Inferior parietal cortex (tissue), 1 donor: Measurements from ENCODE around the gene SULT1C2.
"Not testable (repeated sequence)": the region's sequence is repeated elsewhere in the genome, so short reads cannot be mapped to it uniquely, and the experiment has no call there.

Source experiments
- DNase-seq: peaks from one replicate; pipeline ENCODE4 v3.0.0-alpha.2; 2016; ENCODE audit errors: extremely low spot score

The SULT1C2 gene

GRCh38 chr2:108351889-108352288, 63.2 kb downstream of the SULT1C2 start:
- DNase-seq = no peak

GRCh38 chr2:108354136-108354535, 65.4 kb downstream of the SULT1C2 start:
- DNase-seq = no peak

GRCh38 chr2:108355906-108356734, 67.4 kb downstream of the SULT1C2 start:
- DNase-seq = no peak

GRCh38 chr2:108359336-108359735, 70.6 kb downstream of the SULT1C2 start:
- DNase-seq = not testable (repeated sequence)
